ENCODE results near the gene OLR1. TPM values are rescaled to one million over a fixed set of nuclear protein-coding genes. Genes with fewer than 3 reads are reported as not detected.
A peak's percentile ranks its signal among the peaks of the same experiment; 100 is the strongest.

The OLR1 gene
- total RNA-seq, 4 donors from 2014 or later = 0.40 to 1.2 (median 0.58) TPM; not detected in 1

DNA sequence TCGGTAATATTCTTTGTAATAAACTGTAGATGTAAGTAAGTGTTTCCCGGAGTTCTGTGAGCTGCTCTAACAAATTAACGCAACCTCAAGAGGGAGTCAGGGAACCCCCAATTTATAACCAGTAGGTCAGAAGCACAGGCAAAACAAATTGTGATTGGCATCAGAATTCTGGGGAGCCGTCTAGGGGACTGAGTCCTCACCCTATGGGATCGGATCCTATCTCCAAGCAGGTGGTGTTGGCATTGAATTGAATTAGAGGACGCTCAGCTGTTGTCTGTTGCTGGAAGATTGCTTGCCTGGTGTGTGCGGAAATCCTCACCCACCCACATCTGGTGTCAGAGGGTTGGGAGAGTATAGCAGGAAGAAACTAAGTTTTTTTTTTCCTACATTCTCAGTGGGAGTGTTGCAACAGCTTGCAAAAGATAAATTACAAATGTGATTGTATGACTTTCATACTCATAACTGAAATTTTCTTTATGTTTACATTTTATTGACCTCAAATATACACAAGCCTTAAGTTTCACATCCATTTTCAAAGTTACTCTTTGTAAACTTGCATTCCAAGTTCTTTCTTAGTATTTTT lies 12.4 kb upstream of the OLR1 start:
- TF ChIP-seq POLR2AphosphoS5 (IDR thresholded peaks at IDR 0.05) (no peak), CTCF (IDR thresholded peaks at IDR 0.05) (no peak), EP300 (IDR thresholded peaks at IDR 0.05) (no peak), POLR2A (IDR thresholded peaks at IDR 0.05; ENCODE audit: low read depth) (no peak)
- peaks cover 0 to 36% (median 28%) of the 10 kb centered on the region in 4 donors for H3K4me1 ChIP-seq
- peak overlapping the region in 2 of 4 donors; percentile 29 to 51 for H3K27ac ChIP-seq (replicated peaks in 1 of 4)
- H3K27me3 ChIP-seq = no peaks in the 10 kb centered on the region
- H3K4me3 ChIP-seq = no peak overlapping the region
- no peaks in the 10 kb centered on the region for H3K9me3 ChIP-seq
- intact Hi-C loops (cut with DNase I) = no loop called here
- peak; percentile 89 for DNase-seq (ENCODE audit: extremely low spot score)
- 37% methylated on average over 7 of the region's 7 CpGs for WGBS
- no peaks in the 10 kb centered on the region for H3K36me3 ChIP-seq

GRCh38 chr12:10182354-10183049 lies 10.6 kb upstream of the OLR1 start:
- H3K27ac ChIP-seq (replicated peaks in 1 of 4) = peak overlapping the region in 1 of 4 donors; percentile 14
- intact Hi-C loops (cut with DNase I) = no loop called here
- H3K9me3 ChIP-seq = no peaks in the 10 kb centered on the region
- H3K27me3 ChIP-seq = no peaks in the 10 kb centered on the region
- no peak overlapping the region for H3K4me3 ChIP-seq
- no peak for DNase-seq (ENCODE audit: extremely low spot score)
- WGBS = 37% methylated on average over 5 of the region's 5 CpGs
- peaks cover 0 to 33% (median 26%) of the 10 kb centered on the region in 4 donors for H3K4me1 ChIP-seq
- no peaks in the 10 kb centered on the region for H3K36me3 ChIP-seq
- TF ChIP-seq POLR2AphosphoS5 (IDR thresholded peaks at IDR 0.05) = peak in 1 of 2 donors; percentile 42
- TF ChIP-seq POLR2A (IDR thresholded peaks at IDR 0.05; ENCODE audit: low read depth) = no peak
- no peak for TF ChIP-seq EP300 (IDR thresholded peaks at IDR 0.05)
- no peak for TF ChIP-seq CTCF (IDR thresholded peaks at IDR 0.05)

GRCh38 chr12:10179776-10180181 lies 7.8 kb upstream of the OLR1 start:
- Histone ChIP-seq H3K27me3 (no peaks in the 10 kb centered on the region), H3K9me3 (no peaks in the 10 kb centered on the region), H3K27ac (replicated peaks in 1 of 4) (no peak overlapping the region), H3K4me1 (peaks cover 0 to 23% (median 13%) of the 10 kb centered on the region in 4 donors), H3K4me3 (no peak overlapping the region), H3K36me3 (no peaks in the 10 kb centered on the region)
- TF ChIP-seq POLR2A (IDR thresholded peaks at IDR 0.05; ENCODE audit: low read depth) (no peak), EP300 (IDR thresholded peaks at IDR 0.05) (no peak), POLR2AphosphoS5 (IDR thresholded peaks at IDR 0.05) (no peak), CTCF (IDR thresholded peaks at IDR 0.05) (no peak)
- intact Hi-C loops (cut with DNase I) = no loop called here
- DNase-seq (ENCODE audit: extremely low spot score) = no peak
- 77% methylated on average over 5 of the region's 5 CpGs for WGBS

DNA sequence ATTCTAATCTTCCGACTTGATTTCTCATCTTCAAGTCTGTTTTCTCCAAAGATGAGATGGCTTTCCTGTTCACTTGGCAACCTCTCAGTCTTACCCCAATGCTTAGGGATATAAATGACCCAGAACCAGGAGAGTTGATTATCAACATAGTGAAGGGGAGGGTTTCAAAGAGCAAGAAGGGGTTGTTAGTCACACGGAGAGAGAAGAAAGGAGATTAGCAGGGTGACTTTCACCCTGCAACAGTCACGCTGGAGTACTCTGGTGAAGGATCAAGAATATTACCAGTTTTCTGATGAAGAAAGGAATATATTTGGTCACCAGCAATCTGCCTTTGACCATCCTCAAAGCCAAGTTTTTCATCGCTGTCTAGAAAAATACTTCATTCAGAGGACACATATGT lies 6.9 kb upstream of the OLR1 start, which contains the start of gene TMEM52B:
Gene TMEM52B, plus strand, starts transcription at position 212 of the 400 bp plus-strand sequence. CDS start 543 bp downstream, outside the sequence.
- TF ChIP-seq CTCF (IDR thresholded peaks at IDR 0.05) = no peak
- no peaks in the 10 kb centered on the region for H3K9me3 ChIP-seq
- 71% methylated on average over 4 of the region's 4 CpGs for WGBS

More for the DNA sequence above, 6.9 kb upstream of the OLR1 start, which contains the start of gene TMEM52B:
- no peak for DNase-seq (ENCODE audit: extremely low spot score)
- Histone ChIP-seq H3K4me3 (no peak within 1 kb of the TSS), H3K36me3 (no peaks in the 10 kb centered on the region), H3K27me3 (no peaks in the 10 kb centered on the region), H3K4me1 (peaks cover 0 to 13% (median 5%) of the 10 kb centered on the region in 4 donors), H3K27ac (replicated peaks in 1 of 4) (no peak within 1 kb of the TSS)
- intact Hi-C loops (cut with DNase I) = no loop called here

Measured in esophagus muscularis mucosa (tissue), 4 donors.